Raji (cell line): ENCODE results near the gene PKP3.

ENCODE experiments used
- POLR2A ChIP-seq: IDR thresholded peaks from 2 replicates; pipeline ENCODE4 v1.6.1; 2011; ENCODE audit warnings: low read depth, low read length, control low read depth; ENCODE audit not compliant: insufficient read depth

Gene PKP3

DNA sequence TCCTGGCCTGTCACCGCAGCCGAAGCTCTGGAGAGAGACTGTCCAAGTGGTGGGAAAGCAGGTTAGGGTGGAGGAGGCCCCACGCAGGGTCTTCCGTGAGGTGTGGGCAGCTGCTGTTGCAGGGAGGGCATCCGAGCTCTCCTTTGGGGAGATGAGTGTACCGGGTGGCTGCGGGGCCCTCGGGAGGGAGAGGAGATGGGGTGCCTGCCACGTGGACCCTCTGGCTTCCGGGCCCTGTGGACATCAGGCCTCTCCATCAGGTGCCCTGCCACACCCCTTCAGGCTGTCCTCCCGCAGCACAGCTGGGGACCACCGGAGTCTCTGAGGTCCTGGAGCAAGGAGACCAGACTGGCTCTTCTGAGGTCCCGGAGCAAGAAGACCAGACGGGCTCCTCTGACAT, 57.7 kb downstream of the PKP3 start:
- no peak for TF ChIP-seq POLR2A

DNA sequence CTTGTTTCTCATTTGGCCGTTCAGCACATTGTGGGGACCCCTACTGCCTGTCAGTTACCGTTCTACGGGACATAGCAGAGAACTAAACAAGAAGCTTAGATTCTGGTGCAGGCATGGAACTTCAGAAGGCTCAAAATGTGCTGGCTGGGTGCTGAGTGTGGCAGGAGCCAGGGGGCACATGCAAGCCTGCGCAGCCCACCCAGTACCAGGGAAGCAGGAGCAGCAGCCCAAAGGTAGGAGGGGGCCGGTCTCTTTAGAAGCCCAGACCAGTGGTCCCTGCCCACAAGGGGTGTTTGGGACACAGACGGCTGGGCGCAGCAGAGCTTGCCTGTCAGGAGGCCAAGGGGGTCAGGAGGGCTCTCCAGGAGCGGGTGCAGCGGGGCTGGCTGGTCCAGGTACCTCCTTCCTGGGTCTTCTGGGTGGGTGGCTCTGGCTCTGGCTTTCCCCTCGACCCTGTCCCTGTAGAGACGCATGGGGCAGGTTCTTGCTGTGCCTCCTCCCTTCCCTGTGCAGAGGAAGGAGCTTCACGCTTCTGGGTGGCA, 58.3 kb downstream of the PKP3 start:
- TF ChIP-seq POLR2A: no peak

DNA sequence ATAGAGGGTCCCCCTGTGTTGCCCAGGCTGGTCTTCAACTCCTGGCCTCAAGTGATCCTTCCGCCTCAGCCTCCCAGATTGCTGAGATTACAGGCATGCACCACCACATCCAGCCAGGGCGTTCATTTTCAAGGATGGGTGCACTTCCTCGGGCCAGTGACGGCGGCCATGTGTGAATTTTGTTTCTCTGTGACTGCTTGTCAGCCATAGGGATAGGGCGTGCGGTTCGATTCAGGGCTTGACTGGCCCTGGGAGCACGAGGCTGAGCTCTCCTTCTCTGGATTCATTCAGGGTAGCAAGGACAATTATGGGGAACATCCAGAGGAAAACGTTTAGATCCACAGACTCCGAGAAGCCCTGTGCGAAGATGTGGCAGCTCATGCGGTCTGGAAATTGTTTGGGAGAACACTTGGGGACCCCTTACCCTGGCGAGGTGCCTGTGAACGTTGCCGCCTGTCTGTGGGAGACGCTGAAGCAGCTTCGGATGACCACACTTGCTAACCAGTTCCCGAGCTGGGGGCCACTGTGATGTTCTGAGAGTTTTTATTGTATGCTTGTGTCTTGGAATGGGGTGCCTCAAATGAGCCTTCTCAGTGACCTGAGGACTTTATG, 59.0 kb downstream of the PKP3 start:
- no peak for TF ChIP-seq POLR2A

DNA sequence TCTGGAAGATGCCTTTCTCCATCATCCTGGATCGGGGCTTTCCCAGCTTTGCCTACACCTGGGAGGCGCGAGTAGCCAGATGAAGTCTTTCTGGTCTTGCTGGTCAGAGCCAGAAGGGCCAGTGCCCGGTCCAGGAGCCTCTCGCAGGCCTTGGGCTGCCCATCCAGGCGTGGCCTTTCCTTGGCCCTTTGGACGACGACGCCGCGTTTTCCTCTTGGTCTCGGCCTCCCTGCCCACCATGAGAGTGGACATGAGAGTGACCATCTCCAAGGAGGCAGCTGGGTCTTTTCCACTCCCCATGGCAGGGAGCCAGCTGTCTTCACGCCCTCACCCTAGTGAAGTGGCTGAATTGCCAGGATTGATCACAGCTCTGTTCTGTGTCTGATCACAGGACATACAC, 59.6 kb downstream of the PKP3 start:
- TF ChIP-seq POLR2A: no peak

DNA sequence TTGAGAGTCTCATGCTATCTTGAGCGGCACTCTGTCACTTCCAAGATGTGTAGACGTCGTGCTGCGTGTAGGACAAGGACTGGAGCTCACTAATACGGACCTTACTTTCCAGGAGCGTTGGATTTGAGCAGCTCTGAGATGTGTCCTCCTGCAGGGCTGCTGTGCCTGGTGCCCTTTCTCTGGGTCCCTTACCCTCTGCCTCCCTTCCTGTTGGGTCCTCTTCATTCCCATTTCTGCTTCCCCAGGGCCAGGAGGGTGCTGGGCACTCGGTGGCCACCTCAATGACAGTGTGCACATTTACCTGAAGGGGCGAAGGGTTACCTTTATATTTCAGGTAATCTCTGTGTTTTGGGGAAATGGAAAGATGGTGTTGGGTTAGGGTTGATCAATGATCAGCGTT, 60.0 kb downstream of the PKP3 start:
- no peak for TF ChIP-seq POLR2A
